ENCODE measurements around the gene KCNH2. TPM values are rescaled to one million over a fixed set of nuclear protein-coding genes. Genes with fewer than 3 reads are reported as not detected.

KCNH2 gene
- total and polyA plus RNA-seq, 2 of the 8 experiments (the other 6 are each of a cell fraction or from before 2014, with no cell fraction given), result 8.0 to 15.0 TPM

DNA sequence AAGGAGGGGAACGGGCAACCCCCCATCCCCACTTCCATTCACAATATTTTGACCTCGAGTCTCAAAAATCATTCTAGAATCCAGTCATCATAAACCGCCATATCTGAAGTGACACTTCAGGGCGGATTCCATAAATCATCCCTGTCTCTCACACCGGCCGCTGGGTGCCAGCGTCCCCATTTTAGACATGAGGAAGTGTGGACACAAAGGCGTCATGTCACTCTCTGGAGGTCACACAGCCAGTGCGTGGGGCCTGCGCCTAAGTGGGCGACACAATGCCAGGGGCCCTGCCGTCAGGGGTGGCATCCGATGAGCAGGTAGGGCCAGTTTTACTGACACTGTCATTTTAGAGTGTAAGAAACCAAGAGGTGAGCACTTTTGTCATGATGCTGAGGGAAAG lies 19.5 kb downstream of the KCNH2 start:
- no peak overlapping the region for H3K4me3 ChIP-seq (ENCODE audit: extremely low read depth in 1 of 4, insufficient read depth in 2 of 4, low read depth in 3 of 4, low read length in 4 of 4)
- H3K56ac ChIP-seq (replicated peaks; ENCODE audit: insufficient read length, low read depth, low read length), result no peak overlapping the region
- no peaks in the 10 kb centered on the region for H3K79me2 ChIP-seq (ENCODE audit: control insufficient read depth in 1 of 2, insufficient read depth in 2 of 2, low read length in 2 of 2)
- no peak overlapping the region for H2BK12ac ChIP-seq (ENCODE audit: low read depth, low read length)
- H3K23ac ChIP-seq (ENCODE audit: insufficient read length), result no peak overlapping the region
- DNase-seq (ENCODE audit: low read depth in 1 of 2, low spot score in 2 of 2) (no peak), FAIRE-seq (no peak)
- peaks cover 0 to 27% (median 14%) of the 10 kb centered on the region in 4 experiments; a peak in 5 of 7 replicates for H3K27me3 ChIP-seq (replicated peaks in 1 of 4; ENCODE audit: control insufficient read depth in 3 of 4, extremely low read depth in 1 of 4, insufficient read depth in 3 of 4, low read length in 3 of 4)
- H3K27ac ChIP-seq (ENCODE audit: low read depth, low read length), result no peak overlapping the region
- H3K18ac ChIP-seq (ENCODE audit: extremely low read depth, low read length), result no peak overlapping the region
- H3K9ac ChIP-seq (replicated peaks in 1 of 4; ENCODE audit: extremely low read depth in 1 of 4, low read depth in 3 of 4, low read length in 3 of 4), result no peak overlapping the region
- no peak overlapping the region for H2AK5ac ChIP-seq (ENCODE audit: low read depth, low read length)
- no peak overlapping the region for H3K4ac ChIP-seq (replicated peaks; ENCODE audit: insufficient read length, low read depth, low read length)
- H2BK20ac ChIP-seq (ENCODE audit: low read length), result no peak overlapping the region
- H3K9me3 ChIP-seq (ENCODE audit: insufficient read depth in 2 of 2, low read depth in 1 of 2, low read length in 1 of 2), result no peaks in the 10 kb centered on the region
- no peaks in the 10 kb centered on the region; the same call in 1 of the 2 replicates for H3K23me2 ChIP-seq (ENCODE audit: low read depth, low read length)
- no peak overlapping the region for H2AFZ ChIP-seq (ENCODE audit: low read length)
- H3K14ac ChIP-seq (ENCODE audit: insufficient read length), result no peak overlapping the region
- no peak overlapping the region for H3K4me2 ChIP-seq (ENCODE audit: insufficient read depth in 1 of 2, low read depth in 2 of 2, low read length in 2 of 2)
- WGBS, 2 experiments (ENCODE audit: extremely low coverage in 1 of 2, insufficient coverage in 1 of 2, insufficient read length in 1 of 2, insufficient replicate concordance in 2 of 2, low coverage in 1 of 2, low lambda C conversion rate in 2 of 2, missing lambda C conversion rate in 1 of 2), result 92% methylated on average over 12 of the region's 13 CpGs; no CpG with 5 or more reads in 1 of the 2 experiments
- no peaks in the 10 kb centered on the region; a peak in 1 of 8 replicates for H3K36me3 ChIP-seq (ENCODE audit: control insufficient read depth in 2 of 4, insufficient read depth in 4 of 4, low read length in 3 of 4)
- no peak overlapping the region for H4K91ac ChIP-seq (replicated peaks; ENCODE audit: insufficient read length, low read length)
- H2BK5ac ChIP-seq (ENCODE audit: low read depth, low read length), result no peak overlapping the region
- H4K20me1 ChIP-seq (replicated peaks in 1 of 2; ENCODE audit: control insufficient read depth in 1 of 2, insufficient read depth in 2 of 2, low read length in 2 of 2), result peaks cover 0 to 1% of the 10 kb centered on the region in 2 experiments
- H2BK120ac ChIP-seq (replicated peaks; ENCODE audit: low read depth, low read length), result no peak overlapping the region
- no peak overlapping the region for H4K5ac ChIP-seq (ENCODE audit: insufficient read length, low read depth, low read length)
- H2BK15ac ChIP-seq (ENCODE audit: low read length), result no peak overlapping the region
- ChIA-PET CTCF (ENCODE audit: partially characterized antibody) (interaction anchor here (1.7 to 25.2 kb wide), 6 partner anchors 13 to 60 kb away, joined by 7 to 797 read pairs (median 10); partner anchors contain the start of gene KCNH2), POLR2A (ENCODE audit: partially characterized antibody) (no interaction called here)
- no peaks in the 10 kb centered on the region for H3K79me1 ChIP-seq (ENCODE audit: low read depth, low read length)
- no peak overlapping the region for H4K8ac ChIP-seq (ENCODE audit: extremely low read depth, insufficient read depth, low read length)
- peaks cover 0 to 17% (median 11%) of the 10 kb centered on the region in 4 experiments; a peak in 5 of 7 replicates for H3K4me1 ChIP-seq (replicated peaks in 1 of 4; ENCODE audit: control insufficient read depth in 3 of 4, insufficient read depth in 4 of 4, low read length in 3 of 4)
- TF ChIP-seq NANOG (IDR thresholded peaks at IDR 0.05; ENCODE audit: insufficient read depth, low read depth, low read length, poor library complexity, severe bottlenecking) (no peak), ASH2L (IDR thresholded peaks at IDR 0.05; ENCODE audit: low read length) (no peak), NRF1 (IDR thresholded peaks at IDR 0.05; ENCODE audit: low read depth, low read length) (no peak)
- TF ChIP-seq, protein P1, sequence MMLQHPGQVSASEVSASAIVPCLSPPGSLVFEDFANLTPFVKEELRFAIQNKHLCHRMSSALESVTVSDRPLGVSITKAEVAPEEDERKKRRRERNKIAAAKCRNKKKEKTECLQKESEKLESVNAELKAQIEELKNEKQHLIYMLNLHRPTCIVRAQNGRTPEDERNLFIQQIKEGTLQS (IDR thresholded peaks at IDR 0.05; ENCODE audit: insufficient read depth, low read depth, low read length), result no peak

Data from H1 (cell line).